A549 (cell line): Measurements from ENCODE around the gene ENTR1. TPM values are rescaled to one million over a fixed set of nuclear protein-coding genes. Genes with fewer than 3 reads are reported as not detected.

Source experiments
- ATAC-seq, 2 experiments: fragments of 200-7000 bp in 1 of 2; fragments of >200 bp in 1 of 2; cut with Nextera tagmentation in 1 of 2; cut with Tn5 transposase in 1 of 2; 3 replicates each; pipeline versions ENCODE4 v1.8.0 to v1.9.1; 2018 to 2020; ENCODE audit warnings: mild to moderate bottlenecking in 1 of 2, moderate library complexity in 1 of 2
- CTCF ChIA-PET: fragments of 300-600 bp; sonication (Branson Sonifier 250); formaldehyde crosslinking; extraction: SDS; loops from one replicate; lab custom pipeline; 2021; ENCODE audit warnings: antibody characterized with exemption, inconsistent platforms; lab: Yijun Ruan, JAX
- POLR2A ChIA-PET: fragments of 350-600 bp; formaldehyde crosslinking; extraction: SDS; loops from one replicate; lab custom pipeline; 2021; ENCODE audit warnings: antibody characterized with exemption, inconsistent platforms; lab: Yijun Ruan, JAX
- DNase-seq, 2 experiments: peaks; one replicate each; pipeline versions ENCODE4 v3.0.0 to v3.0.0-alpha.2; 2011 to 2016; ENCODE audit warnings: low read depth in 1 of 2, low spot score in 1 of 2
- FAIRE-seq: peaks from 2 replicates; lab custom pipeline; 2011; peaks lifted over from hg19 to GRCh38; lab: Jason Lieb, UNC
- H3K27ac ChIP-seq, 2 experiments: fragments of >200 bp; sonication (Bioruptor Twin); formaldehyde crosslinking; 3 replicates each; pipeline ENCODE4 v1.5.1; 2016 to 2017
- H3K4me1 ChIP-seq: fragments of >200 bp; sonication (Bioruptor Twin); formaldehyde crosslinking; 3 replicates; pipeline ENCODE4 v1.6.1; 2016
- H3K4me2 ChIP-seq: fragments of >200 bp; sonication (Bioruptor Twin); formaldehyde crosslinking; 3 replicates; pipeline ENCODE4 v1.6.1; 2016
- H3K4me3 ChIP-seq: fragments of >200 bp; sonication (Bioruptor Twin); formaldehyde crosslinking; 3 replicates; pipeline ENCODE4 v1.5.1; 2016
- H3K9me3 ChIP-seq: fragments of >200 bp; sonication (Bioruptor Twin); formaldehyde crosslinking; 3 replicates; pipeline ENCODE4 v1.6.1; 2016
- BHLHE40 ChIP-seq: IDR thresholded peaks from 2 replicates; pipeline ENCODE4 v1.6.1; 2012; ENCODE audit warnings: low read depth, low read length, inconsistent platforms
- CBX2 ChIP-seq: fragments of 200-600 bp; sonication (generic); IDR thresholded peaks from 2 replicates; pipeline ENCODE4 v1.6.1; 2016; ENCODE audit warnings: low read depth, mild to moderate bottlenecking, borderline replicate concordance
- EHF ChIP-seq: fragments of 250-450 bp; sonication (Bioruptor Pico); IDR thresholded peaks from 2 replicates; pipeline ENCODE4 v1.5.0; 2020; ENCODE audit warnings: mild to moderate bottlenecking
- EHMT2 ChIP-seq: fragments of 200-600 bp; sonication (generic); IDR thresholded peaks from 2 replicates; pipeline ENCODE4 v1.6.1; 2016; ENCODE audit warnings: antibody characterized with exemption, low read depth, mild to moderate bottlenecking, moderate library complexity
- EP300 ChIP-seq, 2 experiments: fragments of >200 bp; sonication (Bioruptor Twin); formaldehyde crosslinking; IDR thresholded peaks; 2 replicates in 1 of 2; 3 replicates in 1 of 2; pipeline ENCODE4 v1.6.1; 2016 to 2017
- ESRRA ChIP-seq: fragments of 150-350 bp; IDR thresholded peaks from 2 replicates; pipeline ENCODE4 v1.6.1; 2014; ENCODE audit warnings: mild to moderate bottlenecking, low read length, borderline replicate concordance
- FOSB ChIP-seq: fragments of 250-450 bp; sonication (Bioruptor Pico); IDR thresholded peaks from 2 replicates; pipeline ENCODE4 v1.5.0; 2020; ENCODE audit warnings: mild to moderate bottlenecking, moderate library complexity
- FOSL2 ChIP-seq, 2 experiments: fragments of 450-650 bp in 1 of 2; fragments of >200 bp in 1 of 2; sonication (Bioruptor Twin) in 1 of 2; formaldehyde crosslinking; IDR thresholded peaks; 2 replicates each; pipeline versions ENCODE4 v1.5.0 to v1.6.1; 2016 to 2020; ENCODE audit warnings: mild to moderate bottlenecking in 1 of 2, moderate library complexity in 1 of 2
- GATA3 ChIP-seq: IDR thresholded peaks from 2 replicates; pipeline ENCODE4 v1.6.1; 2012; ENCODE audit warnings: borderline replicate concordance
- HOXB13 ChIP-seq: fragments of 250-450 bp; sonication (Bioruptor Pico); IDR thresholded peaks from 2 replicates; pipeline ENCODE4 v1.5.0; 2020; ENCODE audit warnings: low read depth, mild to moderate bottlenecking, moderate library complexity
- HOXB5 ChIP-seq: fragments of 250-450 bp; sonication (Bioruptor Pico); IDR thresholded peaks from 2 replicates; pipeline ENCODE4 v1.5.0; 2020; ENCODE audit warnings: mild to moderate bottlenecking, moderate library complexity
- JUN ChIP-seq, 2 experiments: fragments of >200 bp; sonication (Bioruptor Twin); formaldehyde crosslinking; IDR thresholded peaks; 2 replicates in 1 of 2; 3 replicates in 1 of 2; pipeline ENCODE4 v1.6.1; 2016 to 2017
- JUNB ChIP-seq: fragments of >200 bp; sonication (Bioruptor Twin); formaldehyde crosslinking; IDR thresholded peaks from 2 replicates; pipeline ENCODE4 v1.6.1; 2016
- KDM5A ChIP-seq: fragments of 200-600 bp; sonication (generic); IDR thresholded peaks from 2 replicates; pipeline ENCODE4 v1.6.1; 2016; ENCODE audit warnings: antibody characterized with exemption, mild to moderate bottlenecking
- MAZ ChIP-seq: fragments of 150-350 bp; IDR thresholded peaks from 2 replicates; pipeline ENCODE4 v1.6.1; 2014; ENCODE audit warnings: antibody characterized with exemption, low read depth, low read length, borderline replicate concordance
- NPAS2 ChIP-seq: fragments of 250-450 bp; sonication (Bioruptor Pico); IDR thresholded peaks from 2 replicates; pipeline ENCODE4 v1.8.0; 2022; ENCODE audit warnings: mild to moderate bottlenecking, moderate library complexity, borderline replicate concordance
- POLR2A ChIP-seq: IDR thresholded peaks from 2 replicates; pipeline ENCODE4 v1.6.1; 2012; ENCODE audit warnings: mild to moderate bottlenecking, low read length
- SMC3 ChIP-seq: fragments of >200 bp; sonication (Bioruptor Twin); formaldehyde crosslinking; IDR thresholded peaks from 3 replicates; pipeline ENCODE4 v1.6.1; 2018; ENCODE audit warnings: inconsistent platforms
- ZFP36 ChIP-seq: fragments of 450-650 bp; IDR thresholded peaks from 2 replicates; pipeline ENCODE4 v1.6.1; 2014; ENCODE audit warnings: borderline replicate concordance; ENCODE audit not compliant: partially characterized antibody
- WGBS: methylation state at CpG from one replicate; pipeline ENCODE4 v1.1.6; 2017; ENCODE audit errors: missing lambda C conversion rate; 5-methylcytosine and 5-hydroxymethylcytosine counted together
- polyA plus RNA-seq, 4 experiments: library from polyadenylated mRNA; depleted of rRNA in 3 of 4; stranded (reverse); fragments of >200 nt; fragmentation: RNase III in 1 of 4; extraction: RNeasy Plus Mini Kit Qiagen cat#74134 plus additional on column Dnase treatment in 1 of 4; gene quantifications; 2 replicates in 3 of 4; 3 replicates in 1 of 4; pipeline ENCODE4 v1.2.3, GENCODE V29; 2011 to 2017
- TF ChIP-seq, protein P1 (sequence below): fragments of 450-650 bp; IDR thresholded peaks from 2 replicates; pipeline ENCODE4 v1.6.1; 2014; ENCODE audit warnings: antibody characterized with exemption
- TF ChIP-seq, protein P2 (sequence below): IDR thresholded peaks from 2 replicates; pipeline ENCODE4 v1.6.1; 2012; ENCODE audit warnings: low read depth, borderline replicate concordance
- TF ChIP-seq, protein P3 (sequence below): fragments of 150-350 bp; IDR thresholded peaks from 2 replicates; pipeline ENCODE4 v1.6.1; 2014; ENCODE audit warnings: low read depth, mild to moderate bottlenecking, low read length
- TF ChIP-seq, protein P4 (sequence below): IDR thresholded peaks from 2 replicates; pipeline ENCODE4 v1.6.1; 2012
- TF ChIP-seq, protein P5 (sequence below): fragments of 200-600 bp; sonication (generic); IDR thresholded peaks from 2 replicates; pipeline ENCODE4 v1.6.1; 2016; ENCODE audit warnings: antibody characterized with exemption, mild to moderate bottlenecking, moderate library complexity
- TF ChIP-seq, protein P6 (sequence below): IDR thresholded peaks from 2 replicates; pipeline ENCODE4 v1.6.1; 2012

Gene ENTR1
- polyA plus RNA-seq, 2 of the 4 experiments (the other 2 are of a cell fraction), result 63.8 to 75.8 TPM

DNA sequence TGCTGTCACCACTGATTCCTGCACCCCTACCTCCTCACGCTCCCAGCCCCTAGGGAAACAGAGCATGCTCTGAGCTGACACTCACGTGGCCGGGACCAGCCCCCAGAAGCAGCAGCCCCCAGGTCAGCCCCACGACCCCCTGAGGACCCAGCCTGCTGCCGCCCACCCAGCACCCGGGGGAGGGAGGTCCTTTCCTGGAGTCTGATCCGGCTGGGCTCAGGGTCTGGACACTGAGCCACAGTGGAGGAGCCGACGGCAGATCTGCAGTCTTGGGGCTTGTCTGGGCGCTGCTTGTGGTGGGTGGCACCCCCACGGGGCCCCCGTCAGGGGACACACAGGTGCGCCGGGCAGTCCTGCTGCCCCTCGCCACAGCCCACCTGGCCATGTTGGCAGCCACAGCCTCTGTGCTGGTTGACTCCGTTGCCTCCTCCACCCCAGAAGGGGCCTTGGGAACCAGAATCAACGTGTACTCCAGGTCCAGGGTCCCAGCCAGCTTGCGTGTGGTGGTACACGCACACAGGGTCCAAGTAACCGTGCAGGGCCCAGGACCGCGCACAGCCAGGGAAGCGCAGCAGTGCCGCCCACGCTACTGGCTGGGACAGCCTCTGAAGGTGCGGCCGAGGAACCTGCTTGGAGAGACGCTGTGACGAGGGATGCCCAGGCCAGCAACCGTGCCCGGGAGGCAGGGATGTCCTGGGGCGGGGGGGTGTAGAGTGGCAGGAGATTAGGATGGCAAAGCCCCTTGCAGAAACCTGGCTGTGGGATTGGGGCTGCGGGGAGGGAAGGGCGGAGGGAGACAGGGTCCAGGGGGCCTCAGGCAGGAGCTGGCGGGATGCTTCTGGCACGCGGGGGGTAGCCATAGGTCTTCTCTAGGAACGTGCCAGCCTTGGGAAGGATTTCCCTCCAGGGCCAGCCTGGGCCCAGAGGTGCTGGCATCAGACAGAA lies 50.4 kb downstream of the ENTR1 start:
- ChIA-PET POLR2A (no interaction called here), CTCF (interaction anchor here (1.0 to 1.7 kb wide), 3 partner anchors 9 to 29 kb away, joined by 3 read pairs; no protein-coding TSS in a partner anchor)
- DNase-seq (no peak), FAIRE-seq (no peak), ATAC-seq (no peak)
- no peak overlapping the region for H3K4me2 ChIP-seq
- TF ChIP-seq BHLHE40, result no peak
- TF ChIP-seq NPAS2 (CRISPR knock-in tag), result no peak
- TF ChIP-seq EHMT2, result no peak
- H3K27ac ChIP-seq, result no peak overlapping the region
- peaks cover 26% of the 10 kb centered on the region; the same call in 2 of the 3 replicates for H3K4me1 ChIP-seq
- H3K9me3 ChIP-seq, result no peaks in the 10 kb centered on the region
- H3K4me3 ChIP-seq, result no peak overlapping the region
- 84% methylated on average over 20 of the region's 38 CpGs for WGBS

DNA sequence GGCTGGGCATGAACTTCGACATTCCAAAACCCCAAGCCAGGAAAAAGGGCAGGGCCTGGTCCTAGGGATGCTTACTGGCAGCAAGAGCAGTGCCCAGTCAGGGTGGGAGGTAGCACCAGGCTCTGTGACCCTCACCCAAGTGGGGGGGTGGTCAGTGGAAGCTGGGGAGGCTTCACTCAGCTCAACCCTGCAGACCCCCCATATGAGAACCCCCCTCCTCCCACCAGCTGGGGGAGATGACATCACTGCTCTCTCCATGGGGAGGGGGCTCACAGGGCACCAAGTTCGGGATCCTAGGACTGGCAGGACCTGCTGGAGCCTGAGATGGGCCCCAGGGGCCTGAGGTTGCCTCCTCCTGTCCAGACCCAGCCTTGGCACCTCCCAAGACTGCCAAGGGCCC lies 51.5 kb downstream of the ENTR1 start:
- Histone ChIP-seq H3K4me3 (no peak overlapping the region), H3K9me3 (no peaks in the 10 kb centered on the region), H3K27ac (no peak overlapping the region), H3K4me1 (peaks cover 33% of the 10 kb centered on the region), H3K4me2 (no peak overlapping the region)
- WGBS, result 92% methylated on average over 2 of the region's 2 CpGs
- POLR2A ChIA-PET, result no interaction called here
- no peak for ATAC-seq
- CTCF ChIA-PET, result interaction anchor here (1.0 kb wide), 1 partner anchor 10 kb away, joined by 3 read pairs; no protein-coding TSS in a partner anchor
- FAIRE-seq, result no peak
- no peak for DNase-seq
- TF ChIP-seq KDM5A, result no peak
- TF ChIP-seq HOXB5 (CRISPR knock-in tag), result no peak
- TF ChIP-seq, protein P1, sequence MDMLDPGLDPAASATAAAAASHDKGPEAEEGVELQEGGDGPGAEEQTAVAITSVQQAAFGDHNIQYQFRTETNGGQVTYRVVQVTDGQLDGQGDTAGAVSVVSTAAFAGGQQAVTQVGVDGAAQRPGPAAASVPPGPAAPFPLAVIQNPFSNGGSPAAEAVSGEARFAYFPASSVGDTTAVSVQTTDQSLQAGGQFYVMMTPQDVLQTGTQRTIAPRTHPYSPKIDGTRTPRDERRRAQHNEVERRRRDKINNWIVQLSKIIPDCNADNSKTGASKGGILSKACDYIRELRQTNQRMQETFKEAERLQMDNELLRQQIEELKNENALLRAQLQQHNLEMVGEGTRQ, result no peak
- TF ChIP-seq, protein P2, sequence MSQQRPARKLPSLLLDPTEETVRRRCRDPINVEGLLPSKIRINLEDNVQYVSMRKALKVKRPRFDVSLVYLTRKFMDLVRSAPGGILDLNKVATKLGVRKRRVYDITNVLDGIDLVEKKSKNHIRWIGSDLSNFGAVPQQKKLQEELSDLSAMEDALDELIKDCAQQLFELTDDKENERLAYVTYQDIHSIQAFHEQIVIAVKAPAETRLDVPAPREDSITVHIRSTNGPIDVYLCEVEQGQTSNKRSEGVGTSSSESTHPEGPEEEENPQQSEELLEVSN, result no peak
- TF ChIP-seq NPAS2 (CRISPR knock-in tag), result no peak
- TF ChIP-seq, protein P3, sequence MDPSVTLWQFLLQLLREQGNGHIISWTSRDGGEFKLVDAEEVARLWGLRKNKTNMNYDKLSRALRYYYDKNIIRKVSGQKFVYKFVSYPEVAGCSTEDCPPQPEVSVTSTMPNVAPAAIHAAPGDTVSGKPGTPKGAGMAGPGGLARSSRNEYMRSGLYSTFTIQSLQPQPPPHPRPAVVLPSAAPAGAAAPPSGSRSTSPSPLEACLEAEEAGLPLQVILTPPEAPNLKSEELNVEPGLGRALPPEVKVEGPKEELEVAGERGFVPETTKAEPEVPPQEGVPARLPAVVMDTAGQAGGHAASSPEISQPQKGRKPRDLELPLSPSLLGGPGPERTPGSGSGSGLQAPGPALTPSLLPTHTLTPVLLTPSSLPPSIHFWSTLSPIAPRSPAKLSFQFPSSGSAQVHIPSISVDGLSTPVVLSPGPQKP, result no peak
- TF ChIP-seq SMC3, result no peak
- TF ChIP-seq ESRRA, result no peak
- no peak for TF ChIP-seq FOSB (CRISPR knock-in tag)
- no peak for TF ChIP-seq JUNB
- TF ChIP-seq, protein P4, sequence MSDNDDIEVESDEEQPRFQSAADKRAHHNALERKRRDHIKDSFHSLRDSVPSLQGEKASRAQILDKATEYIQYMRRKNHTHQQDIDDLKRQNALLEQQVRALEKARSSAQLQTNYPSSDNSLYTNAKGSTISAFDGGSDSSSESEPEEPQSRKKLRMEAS, result no peak
- no peak for TF ChIP-seq MAZ
- TF ChIP-seq CBX2, result no peak
- TF ChIP-seq JUN (IDR thresholded peaks at IDR 0.05), result no peak

DNA sequence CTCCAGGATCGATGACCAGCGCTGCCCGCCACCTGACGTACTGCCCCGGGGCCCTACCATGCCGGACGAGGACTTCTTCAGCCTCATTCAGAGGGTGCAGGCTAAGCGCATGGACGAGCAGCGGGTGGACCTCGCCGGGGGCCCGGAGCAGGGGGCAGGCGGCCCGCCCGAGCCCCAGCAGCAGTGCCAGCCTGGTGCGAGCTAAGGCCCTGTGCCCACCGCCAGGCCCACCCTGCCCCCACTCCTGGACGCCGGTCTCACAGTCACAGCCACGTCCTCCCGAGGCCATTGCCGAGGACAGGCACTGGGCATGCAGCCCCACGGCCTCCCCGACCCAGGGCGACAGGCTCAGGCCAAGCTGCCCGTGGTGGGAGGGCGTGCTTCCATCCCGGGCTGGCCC lies 52.4 kb downstream of the ENTR1 start:
- ChIA-PET POLR2A (no interaction called here), CTCF (interaction anchor here (1.2 kb wide), 1 partner anchor 12 kb away, joined by 5 read pairs; no protein-coding TSS in a partner anchor)
- DNase-seq, result no peak
- no peak overlapping the region for H3K4me3 ChIP-seq
- no peaks in the 10 kb centered on the region for H3K9me3 ChIP-seq
- peaks cover 34% of the 10 kb centered on the region for H3K4me1 ChIP-seq
- H3K27ac ChIP-seq, result no peak overlapping the region
- FAIRE-seq, result no peak
- no peak for ATAC-seq
- no peak overlapping the region for H3K4me2 ChIP-seq
- WGBS, result 95% methylated on average over 20 of the region's 29 CpGs
- TF ChIP-seq MAZ (no peak), HOXB13 (no peak), POLR2A (no peak), ZFP36 (no peak), GATA3 (no peak), EP300 (IDR thresholded peaks at IDR 0.05) (no peak), FOSL2 (IDR thresholded peaks at IDR 0.05) (no peak), FOSL2 (CRISPR knock-in tag; IDR thresholded peaks at IDR 0.05) (no peak), EHF (no peak)
- TF ChIP-seq, protein P5, sequence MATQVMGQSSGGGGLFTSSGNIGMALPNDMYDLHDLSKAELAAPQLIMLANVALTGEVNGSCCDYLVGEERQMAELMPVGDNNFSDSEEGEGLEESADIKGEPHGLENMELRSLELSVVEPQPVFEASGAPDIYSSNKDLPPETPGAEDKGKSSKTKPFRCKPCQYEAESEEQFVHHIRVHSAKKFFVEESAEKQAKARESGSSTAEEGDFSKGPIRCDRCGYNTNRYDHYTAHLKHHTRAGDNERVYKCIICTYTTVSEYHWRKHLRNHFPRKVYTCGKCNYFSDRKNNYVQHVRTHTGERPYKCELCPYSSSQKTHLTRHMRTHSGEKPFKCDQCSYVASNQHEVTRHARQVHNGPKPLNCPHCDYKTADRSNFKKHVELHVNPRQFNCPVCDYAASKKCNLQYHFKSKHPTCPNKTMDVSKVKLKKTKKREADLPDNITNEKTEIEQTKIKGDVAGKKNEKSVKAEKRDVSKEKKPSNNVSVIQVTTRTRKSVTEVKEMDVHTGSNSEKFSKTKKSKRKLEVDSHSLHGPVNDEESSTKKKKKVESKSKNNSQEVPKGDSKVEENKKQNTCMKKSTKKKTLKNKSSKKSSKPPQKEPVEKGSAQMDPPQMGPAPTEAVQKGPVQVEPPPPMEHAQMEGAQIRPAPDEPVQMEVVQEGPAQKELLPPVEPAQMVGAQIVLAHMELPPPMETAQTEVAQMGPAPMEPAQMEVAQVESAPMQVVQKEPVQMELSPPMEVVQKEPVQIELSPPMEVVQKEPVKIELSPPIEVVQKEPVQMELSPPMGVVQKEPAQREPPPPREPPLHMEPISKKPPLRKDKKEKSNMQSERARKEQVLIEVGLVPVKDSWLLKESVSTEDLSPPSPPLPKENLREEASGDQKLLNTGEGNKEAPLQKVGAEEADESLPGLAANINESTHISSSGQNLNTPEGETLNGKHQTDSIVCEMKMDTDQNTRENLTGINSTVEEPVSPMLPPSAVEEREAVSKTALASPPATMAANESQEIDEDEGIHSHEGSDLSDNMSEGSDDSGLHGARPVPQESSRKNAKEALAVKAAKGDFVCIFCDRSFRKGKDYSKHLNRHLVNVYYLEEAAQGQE, result no peak
- TF ChIP-seq, protein P4, result no peak
- TF ChIP-seq, protein P6, sequence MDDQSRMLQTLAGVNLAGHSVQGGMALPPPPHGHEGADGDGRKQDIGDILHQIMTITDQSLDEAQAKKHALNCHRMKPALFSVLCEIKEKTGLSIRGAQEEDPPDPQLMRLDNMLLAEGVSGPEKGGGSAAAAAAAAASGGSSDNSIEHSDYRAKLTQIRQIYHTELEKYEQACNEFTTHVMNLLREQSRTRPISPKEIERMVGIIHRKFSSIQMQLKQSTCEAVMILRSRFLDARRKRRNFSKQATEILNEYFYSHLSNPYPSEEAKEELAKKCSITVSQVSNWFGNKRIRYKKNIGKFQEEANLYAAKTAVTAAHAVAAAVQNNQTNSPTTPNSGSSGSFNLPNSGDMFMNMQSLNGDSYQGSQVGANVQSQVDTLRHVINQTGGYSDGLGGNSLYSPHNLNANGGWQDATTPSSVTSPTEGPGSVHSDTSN, result no peak
